Psoas muscle (tissue), 8 donors: ENCODE data around the gene SLF2. TPM values are rescaled to one million over a fixed set of nuclear protein-coding genes. Genes with fewer than 3 reads are reported as not detected.
"Not testable (repeated sequence)": the region's sequence is repeated elsewhere in the genome, so short reads cannot be mapped to it uniquely, and the experiment has no call there.

ENCODE experiments used
- ATAC-seq, 4 donors: fragments of 200-7000 bp; cut with Tn5 transposase; one replicate each; pipeline ENCODE4 v1.9.1; 2020; ENCODE audit warnings: moderate library complexity in 3 of 4, mild to moderate bottlenecking in 2 of 4
- DNase-seq, 2 donors: peaks; one replicate each; pipeline ENCODE4 v3.0.0-alpha.2; 2020
- H3K27ac ChIP-seq: fragments of 200-600 bp; one replicate; pipeline ENCODE4 v1.8.0; 2022
- H3K27me3 ChIP-seq, 3 donors: fragments of 200-600 bp in 1 of 3; one replicate each; pipeline versions ENCODE4 v1.6.1 to v1.8.0; 2013 to 2022; ENCODE audit warnings: low read length in 2 of 3, mild to moderate bottlenecking in 2 of 3, moderate library complexity in 1 of 3; ENCODE audit not compliant: insufficient read depth in 3 of 3
- H3K36me3 ChIP-seq, 2 donors: fragments of 200-600 bp in 1 of 2; one replicate each; pipeline versions ENCODE4 v1.6.1 to v1.8.0; 2013 to 2022; ENCODE audit warnings: low read depth in 1 of 2, mild to moderate bottlenecking in 1 of 2, moderate library complexity in 1 of 2; ENCODE audit not compliant: insufficient read depth in 1 of 2
- H3K4me1 ChIP-seq: fragments of 200-600 bp; one replicate; pipeline ENCODE4 v1.8.0; 2022
- H3K4me3 ChIP-seq: fragments of 200-600 bp; one replicate; pipeline ENCODE4 v1.8.0; 2022; ENCODE audit warnings: mild to moderate bottlenecking
- H3K9me3 ChIP-seq: fragments of 200-600 bp; one replicate; pipeline ENCODE4 v1.8.0; 2022
- WGBS, 3 donors: extraction: QIAGEN DNeasy Blood & Tissue Kit; methylation state at CpG; one replicate each; pipeline versions ENCODE4 v1.1.6 to v1.1.7; 2013; 5-methylcytosine and 5-hydroxymethylcytosine counted together
- intact Hi-C, 2 donors: fragments of 100-400 bp; cut with DNase I; formaldehyde crosslinking; loops; one replicate each; pipeline versions ENCODE4 v1.11.0 to v1.14.2; 2022
- polyA plus RNA-seq, 3 donors: library from polyadenylated mRNA; stranded (reverse); fragments of 200-250 nt; gene quantifications; one replicate each; pipeline ENCODE4 v1.2.3, GENCODE V29; 2013
- total RNA-seq, 4 donors: library from RNA; stranded (reverse); fragmentation: NEBNext Ultra II Directional in 2 of 4; extraction: Animal tissue kit (Norgen Biotek cat#: 25700) in 2 of 4; gene quantifications; one replicate each; pipeline versions ENCODE4 v1.2.1 to v1.2.4, GENCODE V29; 2021 to 2023
- TF ChIP-seq, protein P1 (sequence below): fragments of 200-600 bp; IDR thresholded peaks from one replicate; pipeline ENCODE4 v1.8.0; 2022; ENCODE audit warnings: antibody characterized with exemption
- donor health status: healthy with polysubstance abuse.
- donor health status: DM: no; HTN: no; CAD: no; lungs with moderate emphysema.
- donor health status: Bipolar disorder and iron deficiency.
- donor health status: healthy.
- donor health status: DM: yes; HTN: yes; CAD: no.
- donor health status: DM: no; HTN: no; CAD: no.
- donor health status: DM: no; HTN: no; CAD: no.
- donor health status: DM: yes; HTN: yes; CAD: no.

The SLF2 gene
- total and polyA plus RNA-seq, 7 donors, result 8.0 to 26.9 (median 20.1) TPM

DNA sequence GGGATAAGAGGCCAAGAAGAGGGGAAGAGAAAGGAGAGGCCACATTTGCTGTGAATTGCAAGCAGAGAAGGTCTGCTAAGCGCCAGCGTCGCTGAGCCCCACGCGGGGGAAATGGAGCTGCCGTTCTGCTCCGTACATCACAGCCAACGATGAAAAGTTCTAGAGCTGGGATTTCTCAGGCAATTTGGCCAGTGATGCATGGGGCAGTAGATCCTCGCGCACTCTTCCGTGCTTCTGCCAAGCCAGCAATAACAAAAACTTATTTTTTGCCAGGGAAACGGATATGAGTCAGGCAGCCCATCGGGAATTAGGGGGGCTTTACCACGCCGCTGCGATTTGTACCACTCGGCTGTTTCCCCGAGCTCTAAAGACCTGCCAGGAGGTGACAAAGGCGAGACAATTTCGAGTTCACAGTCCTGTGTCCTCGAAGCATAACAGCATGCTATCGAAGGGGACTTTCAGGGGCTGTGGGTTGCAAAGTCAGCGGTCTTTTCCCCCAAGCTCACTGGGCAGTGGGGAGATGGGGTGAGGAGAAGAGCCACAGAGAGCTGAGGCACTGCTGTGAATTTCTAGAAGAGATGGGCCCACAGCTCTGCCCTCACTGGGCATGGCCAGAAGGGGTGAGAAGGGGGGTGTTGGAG is 30.0 kb upstream of the SLF2 start:
- H3K4me3 ChIP-seq, result no peak overlapping the region
- peak in 2 of 4 donors; percentile 24 to 32 for ATAC-seq
- no peak overlapping the region for H3K27ac ChIP-seq

GRCh38 chr10:100883312-100883821 is 29.4 kb upstream of the SLF2 start:
- no peak overlapping the region for H3K27ac ChIP-seq
- H3K4me3 ChIP-seq, result no peak overlapping the region
- H3K27me3 ChIP-seq, result peaks cover 0 to 11% (median 3%) of the 10 kb centered on the region in 3 donors
- no peaks in the 10 kb centered on the region for H3K9me3 ChIP-seq
- ATAC-seq (no peak), DNase-seq (no peak)
- no peaks in the 10 kb centered on the region for H3K36me3 ChIP-seq
- TF ChIP-seq, protein P1, sequence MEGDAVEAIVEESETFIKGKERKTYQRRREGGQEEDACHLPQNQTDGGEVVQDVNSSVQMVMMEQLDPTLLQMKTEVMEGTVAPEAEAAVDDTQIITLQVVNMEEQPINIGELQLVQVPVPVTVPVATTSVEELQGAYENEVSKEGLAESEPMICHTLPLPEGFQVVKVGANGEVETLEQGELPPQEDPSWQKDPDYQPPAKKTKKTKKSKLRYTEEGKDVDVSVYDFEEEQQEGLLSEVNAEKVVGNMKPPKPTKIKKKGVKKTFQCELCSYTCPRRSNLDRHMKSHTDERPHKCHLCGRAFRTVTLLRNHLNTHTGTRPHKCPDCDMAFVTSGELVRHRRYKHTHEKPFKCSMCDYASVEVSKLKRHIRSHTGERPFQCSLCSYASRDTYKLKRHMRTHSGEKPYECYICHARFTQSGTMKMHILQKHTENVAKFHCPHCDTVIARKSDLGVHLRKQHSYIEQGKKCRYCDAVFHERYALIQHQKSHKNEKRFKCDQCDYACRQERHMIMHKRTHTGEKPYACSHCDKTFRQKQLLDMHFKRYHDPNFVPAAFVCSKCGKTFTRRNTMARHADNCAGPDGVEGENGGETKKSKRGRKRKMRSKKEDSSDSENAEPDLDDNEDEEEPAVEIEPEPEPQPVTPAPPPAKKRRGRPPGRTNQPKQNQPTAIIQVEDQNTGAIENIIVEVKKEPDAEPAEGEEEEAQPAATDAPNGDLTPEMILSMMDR, result no peak
- H3K4me1 ChIP-seq, result no peaks in the 10 kb centered on the region
- 39 to 47% (median 45%) methylated on average over 14 of the region's 14 CpGs for WGBS, 3 donors
- intact Hi-C loops, result no loop called here

More for the DNA sequence above, 30.0 kb upstream of the SLF2 start:
- peaks cover 0 to 14% (median 0%) of the 10 kb centered on the region in 3 donors for H3K27me3 ChIP-seq
- H3K4me1 ChIP-seq, result no peaks in the 10 kb centered on the region
- H3K9me3 ChIP-seq, result no peaks in the 10 kb centered on the region
- TF ChIP-seq, protein P1, result no peak
- H3K36me3 ChIP-seq, result no peaks in the 10 kb centered on the region
- intact Hi-C loops, result no loop called here
- no peak for DNase-seq
- 17 to 25% (median 18%) methylated on average over 23 of the region's 23 CpGs for WGBS, 3 donors

DNA sequence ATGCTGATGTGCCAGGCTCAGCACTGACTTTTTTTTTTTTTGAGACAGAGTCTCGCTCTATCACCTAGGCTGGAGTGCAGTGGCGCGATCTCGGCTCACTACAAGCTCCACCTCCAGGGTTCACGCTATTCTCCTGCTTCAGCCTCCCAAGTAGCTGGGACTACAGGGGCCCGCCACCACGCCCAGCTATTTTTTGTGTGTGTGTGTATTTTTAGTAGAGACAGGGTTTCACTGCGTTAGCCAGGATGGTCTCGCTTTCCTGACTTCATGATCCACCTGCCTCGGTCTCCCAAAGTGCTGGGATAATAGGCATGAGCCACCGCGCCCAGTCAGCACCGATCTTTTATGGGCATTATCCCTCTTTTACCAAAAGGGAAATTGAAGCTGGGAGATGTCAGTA is 27.2 kb upstream of the SLF2 start:
- DNase-seq, intact Hi-C loops, H3K27ac ChIP-seq, ATAC-seq, H3K4me1 ChIP-seq, H3K36me3 ChIP-seq, H3K4me3 ChIP-seq, H3K9me3 ChIP-seq: not testable (repeated sequence)
- peaks cover 0 to 24% (median 3%) of the 10 kb centered on the region in 3 donors for H3K27me3 ChIP-seq
- whole genome bisulfite sequencing, 3 donors, result 86 to 92% (median 90%) methylated on average over 13 of the region's 13 CpGs

DNA sequence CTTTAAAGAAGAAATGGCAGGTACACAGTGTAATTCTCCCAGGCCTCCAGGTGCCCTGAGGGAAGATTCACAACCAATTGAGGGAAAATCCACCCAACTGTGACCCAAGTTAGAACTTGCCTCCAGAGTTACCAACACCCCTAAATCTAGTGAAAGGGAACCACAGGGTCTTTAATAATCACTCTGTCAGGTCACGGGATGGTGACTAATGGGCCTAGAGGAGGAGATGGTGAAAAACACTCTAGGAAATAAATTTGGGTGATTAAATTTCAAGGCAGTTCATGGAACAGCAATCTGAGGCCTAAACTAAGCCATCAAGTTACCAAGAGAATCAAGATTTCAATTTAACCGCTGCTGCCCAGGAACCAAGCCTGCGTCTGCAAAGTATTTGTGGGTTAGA is 26.7 kb upstream of the SLF2 start:
- H3K27me3 ChIP-seq, result peaks cover 0 to 28% (median 3%) of the 10 kb centered on the region in 3 donors
- no peak for ATAC-seq
- H3K9me3 ChIP-seq, result no peaks in the 10 kb centered on the region
- TF ChIP-seq, protein P1, result no peak
- H3K4me1 ChIP-seq, result no peaks in the 10 kb centered on the region
- intact Hi-C loops, result no loop called here
- H3K4me3 ChIP-seq, result no peak overlapping the region
- no peaks in the 10 kb centered on the region for H3K36me3 ChIP-seq
- DNase-seq, result no peak
- WGBS, 3 donors, result 81 to 84% (median 83%) methylated on average over 3 of the region's 3 CpGs
- H3K27ac ChIP-seq, result no peak overlapping the region

DNA sequence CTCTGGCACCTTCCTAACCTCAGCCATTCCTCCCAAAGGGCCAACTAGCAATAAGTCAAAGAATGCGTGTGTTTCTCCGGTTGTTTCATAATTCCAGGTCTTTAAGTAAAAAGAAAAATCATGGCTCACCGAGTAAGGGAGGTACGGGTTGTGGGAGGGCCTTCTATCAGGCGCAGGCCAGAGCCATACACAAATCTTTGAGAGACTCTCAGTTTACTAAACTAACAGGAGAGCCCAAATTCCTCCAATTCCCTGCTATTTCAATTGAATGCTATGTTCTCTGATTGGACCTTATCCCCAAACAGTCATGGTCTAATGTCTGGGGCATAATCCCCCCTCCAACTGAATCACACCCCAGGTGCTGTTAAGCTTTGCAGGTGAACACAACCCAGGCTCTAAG is 26.2 kb upstream of the SLF2 start:
- ATAC-seq (no peak), DNase-seq (no peak)
- WGBS, 3 donors, result 61 to 63% (median 61%) methylated on average over 5 of the region's 5 CpGs
- no peak overlapping the region for H3K27ac ChIP-seq
- H3K27me3 ChIP-seq, result peaks cover 0 to 31% (median 3%) of the 10 kb centered on the region in 3 donors
- no peaks in the 10 kb centered on the region for H3K4me1 ChIP-seq
- no peaks in the 10 kb centered on the region for H3K9me3 ChIP-seq
- intact Hi-C loops, result no loop called here
- H3K4me3 ChIP-seq, result no peak overlapping the region
- TF ChIP-seq, protein P1, result no peak
- H3K36me3 ChIP-seq, result no peaks in the 10 kb centered on the region
